H1 (cell line): ENCODE results near the gene CBFA2T2. TPM values are rescaled to one million over a fixed set of nuclear protein-coding genes. Genes with fewer than 3 reads are reported as not detected.

ENCODE experiments used
- TAF7 ChIP-seq: optimal IDR thresholded peaks from 2 replicates; pipeline ENCODE3; 2011; ENCODE audit warnings: low read depth, mild to moderate bottlenecking, inconsistent platforms, low read length, moderate library complexity, borderline replicate concordance
- TEAD4 ChIP-seq: IDR thresholded peaks from 2 replicates; pipeline ENCODE4 v1.6.1; 2012; ENCODE audit warnings: low read depth, low read length, inconsistent platforms, mixed read lengths
- polyA plus RNA-seq, 7 experiments: library from polyadenylated mRNA; depleted of rRNA in 3 of 7; stranded (reverse) in 5 of 7; unstranded in 2 of 7; fragments of >200 nt in 5 of 7; fragments of 200-250 nt in 2 of 7; gene quantifications; 1 replicate in 5 of 7; 2 replicates in 1 of 7; 4 replicates in 1 of 7; pipeline versions ENCODE4 v1.2.1 to v1.2.3, GENCODE V29; 2011 to 2013; ENCODE audit warnings: missing spikeins in 2 of 7, mixed read lengths in 2 of 7
- total RNA-seq: library from RNA; stranded (reverse); fragmentation: NEBNext Ultra II Directional; extraction: Animal tissue kit (Norgen Biotek cat#: 25700); gene quantifications from 2 replicates; pipeline ENCODE4 v1.2.1, GENCODE V29; 2021

CBFA2T2 gene
- total and polyA plus RNA-seq, 2 of the 8 experiments (the other 6 are each of a cell fraction or from before 2014, with no cell fraction given) = 11.6 to 12.9 TPM

GRCh38 chr20:33583143-33583542, 93.2 kb downstream of the CBFA2T2 start (continued):
- TF ChIP-seq TAF7 = no peak
- TF ChIP-seq TEAD4 = no peak
- TF ChIP-seq, all 59 proteins: peak for 0
